Ammon's horn (tissue), 1 donor: Measurements from ENCODE around the gene DUSP28.
A peak's percentile ranks its signal among the peaks of the same experiment; 100 is the strongest.
"Not testable (repeated sequence)": the region's sequence is repeated elsewhere in the genome, so short reads cannot be mapped to it uniquely, and the experiment has no call there.

Experiments
- DNase-seq: peaks from one replicate; pipeline ENCODE4 v3.0.0-alpha.2; 2016; ENCODE audit warnings: low spot score

The DUSP28 gene

DNA sequence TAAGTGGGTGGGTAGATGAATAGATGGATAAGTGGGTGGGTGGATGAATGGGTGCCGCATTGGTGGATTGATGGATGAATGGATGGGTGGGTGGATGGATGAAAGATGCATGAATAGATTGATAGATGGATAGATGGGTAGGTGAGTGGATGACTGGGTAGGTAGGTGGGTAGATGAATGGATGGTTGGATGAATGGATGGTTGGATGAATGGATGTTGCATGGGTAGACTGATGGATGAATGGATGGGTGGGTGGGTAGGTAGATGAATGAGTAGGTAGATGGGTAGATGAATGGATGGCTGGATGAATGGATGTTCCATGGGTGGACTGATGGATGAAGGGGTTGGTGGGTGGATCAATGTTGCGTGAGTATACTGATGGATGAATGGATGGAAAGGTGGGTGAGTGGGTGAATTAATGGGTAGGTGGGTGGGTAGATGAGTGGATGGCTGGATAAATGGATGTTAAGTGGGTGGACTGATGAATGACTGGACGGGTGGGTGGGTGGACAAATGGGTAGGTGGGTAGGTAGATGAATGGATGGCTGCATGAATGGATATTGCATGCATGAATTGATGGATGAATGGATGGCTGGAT lies 32.9 kb upstream of the DUSP28 start:
- no peak for DNase-seq

DNA sequence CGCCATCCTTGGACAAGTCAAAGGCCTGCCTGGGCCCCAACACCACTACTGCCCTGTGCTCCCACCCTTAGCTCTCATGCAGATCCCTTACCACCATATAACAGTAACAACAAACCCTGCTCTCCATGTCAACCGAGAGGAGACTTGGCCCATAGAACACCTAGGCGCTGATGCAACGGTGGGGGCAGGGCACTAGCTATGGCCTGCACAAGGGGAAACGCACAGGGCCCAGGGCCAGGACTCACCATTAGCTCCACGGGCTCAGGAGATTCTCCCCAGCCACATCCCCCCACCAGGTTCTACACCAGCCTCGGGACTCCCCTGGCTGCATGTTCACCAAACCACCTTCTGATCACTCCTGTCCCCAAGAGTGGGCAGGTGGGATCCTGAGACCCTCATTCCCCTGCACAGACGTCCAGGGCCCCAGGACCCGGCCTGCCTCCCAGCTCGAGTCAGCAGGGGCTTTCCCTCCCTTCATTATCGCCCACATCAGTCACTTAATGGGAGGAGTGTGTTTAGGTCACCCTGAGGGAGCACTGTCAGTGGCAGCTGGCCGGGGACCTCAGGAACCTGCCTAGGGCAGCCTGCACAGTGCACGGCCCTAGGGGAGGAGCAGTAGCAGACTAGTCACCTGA lies 31.6 kb upstream of the DUSP28 start:
- DNase-seq, result no peak

DNA sequence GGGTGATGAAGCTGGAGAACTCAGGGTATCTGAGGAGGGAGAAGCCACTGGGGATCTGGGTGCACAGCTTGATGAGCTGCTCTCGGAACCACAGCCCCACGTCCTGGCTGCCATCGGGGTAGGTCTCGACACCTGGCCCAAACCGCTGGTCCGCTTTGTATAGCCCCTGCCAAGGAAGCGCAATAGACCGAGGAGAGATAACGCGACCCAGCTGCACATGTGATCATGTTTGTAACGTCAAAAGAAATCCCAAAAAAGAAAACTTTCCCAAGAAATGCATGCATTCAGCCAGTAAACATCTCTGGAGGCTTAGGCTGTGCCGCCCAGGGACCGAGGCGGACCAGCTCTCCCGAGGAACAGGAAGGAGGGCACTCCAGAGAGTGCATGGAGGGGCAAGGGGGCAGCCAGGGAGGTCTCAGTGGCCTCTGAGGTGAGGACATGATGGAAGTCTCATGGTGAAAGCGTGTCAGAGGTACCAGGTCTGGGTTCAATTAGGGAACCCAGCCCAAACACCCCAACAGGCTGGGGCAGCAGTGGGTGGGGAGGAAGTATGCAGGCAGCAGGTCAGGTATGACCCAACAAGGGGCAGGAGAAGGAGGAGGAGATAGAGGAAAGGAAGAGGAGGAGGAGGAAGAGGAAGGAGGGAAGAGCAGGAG lies 30.7 kb upstream of the DUSP28 start:
- no peak for DNase-seq

DNA sequence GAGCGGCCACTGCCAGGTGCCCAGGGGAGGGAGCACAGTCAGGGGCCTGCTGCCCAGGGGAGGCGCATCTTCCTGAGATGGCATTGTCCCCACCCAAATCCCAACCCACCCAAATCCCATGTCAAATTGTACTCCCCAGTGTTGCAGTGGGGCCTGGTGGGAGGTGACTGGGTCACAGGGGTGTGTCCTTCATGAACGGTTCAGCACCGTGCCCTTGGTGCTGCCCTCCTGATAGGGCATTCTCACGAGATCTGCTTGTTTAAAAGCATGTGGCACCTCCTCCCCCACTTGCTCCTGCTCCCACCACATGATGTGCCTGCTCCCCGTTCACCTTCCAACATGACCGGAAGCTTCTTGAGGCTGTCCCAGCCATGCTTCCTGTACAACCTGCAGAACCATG lies 30.0 kb upstream of the DUSP28 start:
- DNase-seq, result no peak

DNA sequence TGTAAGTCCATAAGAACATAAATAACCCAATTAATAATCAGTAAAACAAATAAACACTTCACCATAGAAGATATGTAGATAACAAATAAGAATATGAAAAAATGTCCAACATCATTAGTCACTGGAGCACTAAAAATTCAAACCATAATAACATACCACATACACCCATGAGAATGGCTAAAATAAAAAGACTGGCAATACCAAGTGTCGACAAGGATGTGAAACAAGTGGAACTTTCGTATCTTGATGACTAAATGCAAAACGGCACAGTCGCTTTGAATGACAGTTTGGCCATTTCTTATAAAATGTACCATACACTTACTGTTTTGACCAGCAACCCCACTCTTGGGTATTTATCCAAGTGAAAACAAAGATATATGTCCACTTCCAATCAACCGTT lies 29.1 kb upstream of the DUSP28 start:
- DNase-seq, result no peak

DNA sequence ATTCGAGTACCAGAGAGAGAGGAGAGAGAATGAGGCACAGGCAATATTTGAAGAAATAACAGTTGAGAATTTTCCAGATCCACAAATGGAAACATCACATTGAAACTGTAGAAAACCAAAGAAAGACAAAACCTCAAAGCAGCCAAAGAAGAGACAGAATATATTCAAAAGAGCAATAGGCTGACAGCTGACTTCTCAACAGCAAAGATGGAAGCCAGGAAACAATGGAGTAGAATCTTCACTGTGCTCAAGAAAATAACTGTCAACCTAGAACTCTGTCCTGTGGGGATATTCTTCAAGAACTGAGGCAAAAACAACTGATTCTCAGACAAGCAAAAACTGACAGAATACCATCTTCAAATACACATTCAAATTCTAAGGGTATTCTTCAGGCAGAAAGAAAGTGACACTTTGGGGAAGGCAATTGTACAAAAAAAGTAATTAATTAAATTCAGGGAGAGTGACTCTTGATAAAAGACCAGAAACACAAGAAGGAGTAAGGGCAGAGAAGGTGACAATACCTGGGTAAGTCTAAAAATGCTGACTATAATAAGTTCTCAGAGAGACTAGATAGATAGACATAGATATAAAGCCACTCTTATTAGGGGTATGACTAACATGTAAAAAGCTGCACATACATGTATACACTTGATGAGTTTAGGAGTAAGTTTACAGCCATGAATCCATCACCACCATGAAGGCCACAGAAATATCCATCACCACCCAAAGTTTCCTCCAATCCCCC lies 28.0 kb upstream of the DUSP28 start:
- no peak for DNase-seq

DNA sequence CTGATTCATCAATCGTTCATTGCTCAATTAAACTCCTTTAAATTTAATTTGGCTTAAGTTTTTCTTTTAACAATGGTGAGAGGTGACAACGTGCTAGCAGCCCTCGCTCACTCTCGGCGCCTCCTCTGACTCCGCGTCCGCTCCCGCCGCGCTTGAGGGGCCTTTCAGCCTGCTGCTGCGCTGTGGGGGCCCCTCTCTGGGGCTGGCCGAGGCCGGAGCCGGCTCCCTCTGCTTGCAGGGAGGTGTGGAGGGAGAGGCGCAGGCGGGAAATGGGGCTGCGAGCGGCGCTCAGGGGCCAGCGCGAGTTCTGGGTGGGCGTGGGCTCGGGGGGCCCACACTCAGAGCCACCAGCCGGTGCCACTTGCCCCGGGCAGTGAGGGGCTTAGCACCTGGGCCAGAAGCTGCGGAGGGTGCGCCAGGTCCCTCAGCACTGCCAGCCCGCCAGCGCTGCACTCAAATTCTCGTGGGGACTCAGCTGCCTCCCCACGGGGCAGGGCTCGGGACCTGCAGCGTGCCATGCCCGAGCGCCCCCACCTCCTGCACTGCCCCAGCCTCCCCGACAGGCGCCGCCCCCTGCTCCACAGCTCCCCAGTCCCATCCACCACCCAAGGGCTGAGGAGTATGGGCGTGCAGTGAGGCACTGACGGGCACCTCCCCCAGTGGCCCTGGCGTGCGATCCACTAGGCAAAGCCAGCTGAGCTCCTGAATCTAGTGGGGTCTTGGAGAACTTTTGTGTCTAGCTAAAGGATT lies 22.0 kb upstream of the DUSP28 start:
- DNase-seq, result no peak

DNA sequence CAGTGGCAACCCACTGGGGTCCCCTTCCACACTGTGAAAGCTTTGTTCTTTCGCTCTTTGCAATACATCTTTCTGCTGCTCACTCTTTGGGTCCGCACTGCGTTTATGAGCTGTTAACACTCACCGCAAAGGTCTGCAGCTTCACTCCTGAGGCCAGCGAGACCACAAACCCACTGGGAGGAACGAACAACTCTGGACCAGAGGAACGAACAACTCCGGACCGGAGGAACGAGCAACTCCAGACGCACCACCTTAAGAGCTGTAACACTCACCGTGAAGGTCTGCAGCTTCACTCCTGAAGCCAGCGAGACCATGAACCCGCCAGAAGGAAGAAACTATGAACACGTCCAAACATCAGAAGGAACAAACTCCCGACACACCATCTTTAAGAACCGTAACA lies 21.1 kb upstream of the DUSP28 start:
- DNase-seq, result not testable (repeated sequence)

DNA sequence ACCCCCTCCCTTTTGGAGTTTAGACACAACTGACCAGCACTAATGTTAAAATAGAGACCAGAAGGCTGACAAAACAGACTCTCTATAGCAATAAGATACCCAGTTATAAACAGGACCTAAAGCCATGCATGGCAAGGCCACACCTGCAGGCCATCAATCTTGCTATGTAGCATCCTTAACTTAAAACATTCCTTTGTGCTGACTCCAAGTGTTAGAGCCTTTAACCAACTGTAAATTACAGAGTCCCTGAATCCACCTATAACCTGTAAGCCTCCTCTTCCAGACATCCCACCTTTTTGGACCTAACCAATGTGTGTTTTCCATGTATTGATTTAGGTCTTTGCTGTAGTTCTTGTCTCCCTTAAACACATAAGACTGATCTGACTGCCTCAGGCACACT lies 20.3 kb upstream of the DUSP28 start:
- no peak for DNase-seq

DNA sequence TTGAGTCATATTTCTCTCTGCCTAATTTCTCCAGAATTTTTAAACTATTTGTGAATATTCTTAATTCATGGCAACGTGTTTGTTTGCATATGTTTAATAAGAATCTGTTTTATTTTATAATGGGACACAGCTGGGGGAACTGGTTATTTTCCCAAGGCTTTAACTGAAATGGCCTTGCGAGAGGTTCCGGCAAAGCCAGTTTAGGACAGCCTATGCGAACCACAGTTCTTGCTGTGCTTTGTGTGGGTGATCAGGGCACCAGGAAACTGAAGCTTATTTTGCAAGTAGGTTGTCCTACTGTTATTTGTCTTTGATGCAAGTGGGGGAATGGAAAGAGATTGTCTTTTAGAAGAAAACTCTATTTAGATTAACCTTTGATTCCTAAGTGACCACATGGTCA lies 8.9 kb upstream of the DUSP28 start:
- no peak for DNase-seq

DNA sequence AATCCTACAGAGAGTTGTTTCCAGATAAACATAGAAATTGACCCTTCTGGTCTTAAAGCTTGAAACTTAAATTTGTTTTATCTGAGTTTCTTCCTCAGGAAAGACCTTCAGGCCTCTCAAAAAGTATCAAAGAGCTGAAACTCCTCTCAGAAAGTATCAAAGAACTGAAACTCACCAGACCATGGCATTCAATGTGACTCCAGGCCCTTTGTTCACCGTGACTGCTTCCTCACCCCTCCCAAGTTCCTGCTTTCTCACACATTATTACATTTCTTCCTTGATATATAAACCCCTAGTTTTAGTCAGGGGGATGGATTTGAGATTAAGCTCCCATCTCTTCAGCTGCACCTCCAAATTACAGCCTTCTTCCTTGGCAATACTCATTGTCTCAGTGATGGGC lies 8.3 kb upstream of the DUSP28 start:
- no peak for DNase-seq

DNA sequence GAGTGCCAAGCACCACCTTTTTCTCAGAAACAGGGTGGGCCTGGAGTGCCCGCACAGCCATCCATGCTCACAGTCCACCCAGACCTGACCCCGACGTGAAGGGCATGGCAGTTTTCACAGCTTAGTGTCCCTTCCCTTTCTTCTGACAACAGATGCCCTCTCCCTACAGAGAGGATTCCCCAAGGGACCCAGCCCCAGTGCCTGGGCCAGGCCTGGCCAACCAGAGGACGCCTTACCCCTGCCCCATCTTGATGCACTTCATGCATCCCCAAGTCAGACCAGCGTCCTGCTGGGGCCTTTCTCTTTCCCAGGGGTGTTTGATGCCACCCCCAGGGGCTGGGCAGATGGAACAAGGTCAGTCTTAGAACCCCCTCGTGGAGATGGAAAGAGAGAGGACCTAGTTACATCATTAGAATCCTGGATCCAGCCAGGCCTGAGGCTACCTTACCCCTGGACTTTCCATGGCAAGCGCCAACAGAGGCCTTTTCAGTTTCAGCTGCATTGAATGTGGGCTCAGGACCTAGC lies 6.1 kb upstream of the DUSP28 start:
- no peak for DNase-seq

DNA sequence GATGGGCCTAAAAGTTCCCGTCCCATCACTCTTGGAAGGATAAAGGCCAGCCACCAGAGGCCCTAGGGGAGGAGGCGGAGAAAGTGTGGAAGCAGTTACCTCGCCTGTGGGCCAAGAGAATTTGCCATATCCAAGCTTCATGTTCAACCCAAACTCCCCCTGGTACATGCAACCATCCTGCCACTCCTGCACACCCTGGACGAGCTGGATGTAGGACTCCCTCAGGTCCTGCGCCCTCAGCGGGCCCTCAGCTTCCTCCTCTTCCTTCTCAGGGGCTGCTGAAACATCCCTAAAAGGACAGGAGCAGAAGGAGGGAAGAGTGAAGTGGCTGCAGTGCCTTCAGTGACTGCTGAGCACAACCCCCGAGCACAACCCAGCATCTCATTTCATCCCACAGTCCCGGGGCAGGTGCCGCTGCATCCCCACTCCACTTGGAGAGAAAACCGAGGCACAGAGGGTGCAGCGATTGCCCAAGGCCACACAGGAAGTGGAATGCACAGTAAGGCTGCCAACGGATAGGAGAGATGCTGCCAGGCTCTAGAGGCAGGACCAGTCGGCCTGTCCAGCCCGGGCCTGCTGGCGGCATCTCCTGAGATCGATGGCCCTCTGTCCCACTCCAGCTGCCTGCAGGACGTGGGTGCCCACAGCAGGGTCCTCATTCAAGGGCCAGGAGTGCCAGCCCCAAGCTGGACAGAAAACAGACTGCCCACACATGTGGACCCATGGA lies 5.2 kb upstream of the DUSP28 start:
- DNase-seq, result peak; percentile 1

DNA sequence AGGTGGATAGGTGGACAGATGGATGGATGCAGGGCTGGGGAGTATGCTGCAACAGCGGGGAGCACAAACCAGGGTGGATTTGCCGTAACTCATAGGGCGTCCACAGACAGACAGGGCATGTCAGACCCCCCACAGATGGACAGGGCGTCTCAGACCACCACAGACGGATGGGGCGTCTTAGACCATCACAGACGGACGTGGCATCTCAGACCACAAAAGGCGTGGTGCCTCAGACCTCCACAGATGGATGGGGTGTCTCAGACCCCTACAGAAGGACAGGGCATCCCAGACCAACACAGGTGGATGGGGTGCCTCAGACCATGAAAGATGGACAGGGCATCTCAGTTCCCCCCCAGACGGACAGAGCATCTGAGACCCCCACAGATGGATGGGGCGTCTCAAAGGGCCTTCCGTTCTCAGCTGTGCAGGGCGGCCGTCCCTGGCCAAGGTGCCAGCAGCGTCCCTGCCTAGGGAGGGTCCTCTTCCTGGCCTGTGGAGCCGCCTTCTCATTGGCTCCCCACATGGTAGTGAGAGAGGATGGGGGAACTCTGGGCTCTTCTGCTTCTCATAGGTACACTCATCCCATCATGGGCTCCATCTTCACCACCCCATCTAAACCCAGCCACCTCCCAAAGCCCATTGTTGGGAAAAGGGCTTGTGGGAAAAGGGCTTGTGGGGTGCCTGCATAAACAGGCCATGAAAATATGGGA lies 4.5 kb upstream of the DUSP28 start:
- DNase-seq, result peak; percentile 2

DNA sequence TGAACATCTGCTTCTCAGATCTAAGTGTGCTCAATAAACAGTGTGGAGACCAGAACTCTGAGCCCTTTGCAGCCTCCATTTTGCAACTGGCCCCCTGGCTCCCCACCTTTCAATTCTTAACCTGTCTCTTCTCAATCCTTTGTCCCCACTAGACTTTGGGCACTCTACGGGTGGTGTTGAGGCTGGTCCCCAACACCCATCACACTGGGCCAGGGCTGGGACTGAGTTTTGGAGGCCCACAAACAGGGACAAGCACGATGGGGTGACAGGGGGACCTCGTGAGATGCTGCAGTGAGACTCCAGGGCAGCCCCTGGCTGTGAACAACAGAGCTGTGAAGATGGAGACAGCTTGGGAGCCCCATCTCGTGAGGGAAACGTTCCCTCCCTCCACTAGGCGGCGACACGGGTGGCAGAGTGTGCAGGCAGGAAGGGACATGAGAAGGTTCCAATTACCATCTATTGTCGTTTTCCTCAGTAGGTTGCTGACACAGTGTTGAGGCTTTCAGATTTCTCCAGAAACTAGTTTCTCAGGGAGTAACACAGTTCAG lies 3.5 kb upstream of the DUSP28 start:
- peak; percentile 69 for DNase-seq

DNA sequence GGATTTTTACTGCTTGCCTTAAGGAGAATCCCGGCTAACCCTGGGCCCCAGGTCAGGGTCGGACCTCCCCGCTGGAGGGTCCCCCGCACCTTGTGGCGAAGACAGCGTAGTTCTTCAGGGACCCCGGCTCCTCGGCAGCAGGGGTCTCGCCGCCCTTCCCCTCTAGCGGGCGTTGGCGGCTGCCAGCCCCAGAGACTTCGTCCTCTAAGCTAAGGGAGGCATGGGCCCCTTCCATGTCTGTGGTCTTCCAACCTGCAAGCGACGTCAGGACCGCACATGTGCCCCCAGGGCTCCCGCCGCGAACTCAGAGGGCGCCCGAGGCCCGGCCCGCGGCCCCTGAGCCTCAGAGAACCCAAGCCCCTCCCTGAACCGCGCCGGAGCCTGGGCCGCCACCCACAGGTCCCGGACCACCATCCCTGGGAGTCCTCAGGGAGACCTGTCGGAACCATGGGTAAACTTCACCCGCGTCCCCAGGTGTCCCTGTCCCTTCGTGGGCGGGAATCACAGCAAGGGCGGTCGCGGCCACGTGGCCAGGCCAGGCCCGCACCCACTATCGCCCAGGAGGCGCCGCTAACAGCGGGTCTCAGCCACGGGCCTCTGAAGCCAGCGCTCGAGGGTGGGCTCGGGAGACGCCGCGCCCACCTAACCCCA lies 2.9 kb upstream of the DUSP28 start:
- peak; percentile 2 for DNase-seq

DNA sequence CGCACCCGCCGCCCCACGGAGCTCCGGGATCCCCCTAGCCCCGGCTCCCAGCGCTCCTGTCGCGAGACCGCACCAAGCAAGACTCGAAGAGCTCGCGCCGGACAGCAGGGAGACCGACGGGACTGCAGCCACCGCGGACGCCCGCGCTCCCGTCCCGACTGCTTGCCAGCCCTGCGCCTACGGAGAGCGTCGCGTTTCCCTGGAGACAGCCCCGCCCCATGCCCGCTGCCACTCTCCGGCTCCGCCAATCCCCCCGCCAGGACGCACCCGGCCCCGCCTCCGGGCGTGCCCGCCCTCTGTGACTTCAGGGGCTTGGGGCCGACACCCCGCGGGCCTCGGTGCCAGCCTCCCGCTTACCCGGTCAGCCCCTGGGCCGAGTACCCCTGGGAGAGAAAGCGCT lies 2.3 kb upstream of the DUSP28 start, which contains the start of gene ANKMY1:
Gene ANKMY1, minus strand, starts transcription at position 181 of the 400 bp plus-strand sequence. CDS start 653 bp downstream, outside the sequence.
- DNase-seq, result peak; percentile 84

DNA sequence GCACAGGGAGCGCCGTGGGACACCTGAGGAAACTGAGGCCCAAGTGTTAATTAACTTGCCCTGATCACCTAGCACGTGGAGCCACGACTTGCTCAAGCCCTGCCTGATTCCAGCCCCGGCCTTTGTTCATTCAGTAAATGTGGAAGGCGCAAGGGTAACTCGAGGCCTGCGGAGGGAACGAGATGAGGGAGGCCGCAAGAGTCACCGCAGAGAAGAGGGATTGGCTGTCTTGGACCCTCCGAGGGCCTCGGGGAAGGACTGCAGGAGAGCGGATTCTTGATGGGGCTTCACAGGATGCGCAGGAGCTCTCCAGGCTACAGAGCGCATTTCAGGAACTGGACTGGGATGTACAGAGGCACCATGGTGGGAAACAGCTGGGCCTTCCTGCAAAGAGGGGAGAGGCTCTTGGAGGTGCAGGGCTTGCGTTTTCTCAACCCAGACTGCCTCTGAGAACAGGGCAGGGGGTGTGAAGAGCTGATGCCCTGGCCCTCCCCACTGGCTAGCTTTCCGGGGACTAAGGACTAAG lies 1.9 kb upstream of the DUSP28 start:
- no peak for DNase-seq

DNA sequence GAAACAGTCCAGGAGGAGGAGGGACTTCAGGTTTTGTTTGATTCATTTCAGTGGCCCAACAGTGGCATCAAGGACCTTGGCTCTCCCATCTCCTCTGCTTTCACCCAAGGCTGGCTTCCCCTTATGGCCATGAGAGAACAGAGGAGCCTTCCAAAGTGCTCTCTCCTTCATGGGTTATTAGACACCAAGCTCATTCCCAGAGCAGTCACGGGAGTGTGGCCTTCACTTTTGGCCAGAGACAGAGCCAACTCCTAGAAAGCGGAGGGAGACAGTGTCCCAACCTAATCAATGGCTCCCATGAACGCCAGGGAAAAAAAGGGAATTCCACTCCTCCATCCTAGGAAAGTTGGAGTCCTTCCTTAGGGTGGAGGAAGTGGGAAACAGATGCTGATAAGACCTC lies 871 bp upstream of the DUSP28 start:
- no peak for DNase-seq
